Occipital lobe (tissue), 2 donors: ENCODE results near the gene NUDT2. TPM values are rescaled to one million over a fixed set of nuclear protein-coding genes. Genes with fewer than 3 reads are reported as not detected.
"Not testable (repeated sequence)": the region's sequence is repeated elsewhere in the genome, so short reads cannot be mapped to it uniquely, and the experiment has no call there.

Experiments used
- DNase-seq: peaks from one replicate; lab custom pipeline; 2025; lab: John Stamatoyannopoulos, UW
- total RNA-seq: library from RNA; depleted of rRNA; stranded (reverse); fragments of >200 nt; gene quantifications from one replicate; pipeline ENCODE4 v1.2.3, GENCODE V29; 2014

NUDT2 gene
- total RNA-seq, 1 donor from 2014 or later = 17.3 TPM

- DNase-seq = no peak
Measured at GRCh38 chr9:34334916-34335315, 5.5 kb downstream of the NUDT2 start.

DNA sequence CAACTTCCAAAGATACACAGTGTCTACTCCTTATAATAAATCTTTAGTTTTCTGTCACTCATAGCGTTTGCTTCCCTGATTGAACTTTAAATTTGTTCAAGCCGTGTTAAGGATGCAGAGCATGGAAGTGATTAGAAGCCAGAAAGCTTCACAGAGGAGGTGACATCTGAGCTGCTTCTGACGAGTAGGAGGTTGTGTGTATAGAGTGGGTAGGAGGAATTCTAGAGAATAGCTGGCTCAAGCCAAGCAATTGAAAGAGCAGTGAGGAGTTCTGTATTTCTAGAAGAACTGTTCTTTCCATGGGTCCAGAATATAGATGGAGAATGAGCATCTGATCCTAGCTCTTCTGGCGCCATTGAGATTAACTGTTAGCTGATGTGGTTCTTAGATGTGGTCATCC, 6.0 kb downstream of the NUDT2 start:
- no peak for DNase-seq

DNA sequence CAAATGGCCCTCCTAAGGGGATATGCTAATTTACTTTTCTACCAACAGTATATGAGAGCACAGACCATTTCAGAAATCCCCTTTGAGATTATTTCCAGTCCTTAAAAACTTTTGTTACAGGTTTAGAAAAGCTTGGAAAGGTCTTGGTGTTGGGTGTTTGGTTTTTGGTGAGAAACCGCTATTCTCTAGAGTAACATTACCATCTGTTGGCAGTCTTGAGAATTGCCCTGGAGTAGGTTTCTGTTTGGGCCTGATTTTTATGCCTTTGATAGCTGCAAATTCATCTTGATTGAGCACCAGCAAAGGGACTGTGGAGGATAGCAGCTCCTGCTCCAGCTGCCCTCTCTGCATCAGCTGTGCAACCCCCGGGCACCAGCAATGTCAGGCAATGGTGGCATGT, 8.0 kb downstream of the NUDT2 start:
- DNase-seq = no peak

- not testable (repeated sequence) for DNase-seq
Measured at GRCh38 chr9:34338079-34338478, 8.7 kb downstream of the NUDT2 start.

GRCh38 chr9:34338665-34339385, 9.5 kb downstream of the NUDT2 start:
- DNase-seq = peak; percentile 16

- no peak for DNase-seq
Measured at GRCh38 chr9:34341659-34342295, 12.4 kb downstream of the NUDT2 start.

GRCh38 chr9:34343090-34343489, 13.7 kb downstream of the NUDT2 start:
- peak; percentile 21 for DNase-seq

- no peak for DNase-seq
Measured at GRCh38 chr9:34343605-34344004, 14.2 kb downstream of the NUDT2 start.

GRCh38 chr9:34346873-34347799, 17.8 kb downstream of the NUDT2 start:
- DNase-seq = no peak

DNA sequence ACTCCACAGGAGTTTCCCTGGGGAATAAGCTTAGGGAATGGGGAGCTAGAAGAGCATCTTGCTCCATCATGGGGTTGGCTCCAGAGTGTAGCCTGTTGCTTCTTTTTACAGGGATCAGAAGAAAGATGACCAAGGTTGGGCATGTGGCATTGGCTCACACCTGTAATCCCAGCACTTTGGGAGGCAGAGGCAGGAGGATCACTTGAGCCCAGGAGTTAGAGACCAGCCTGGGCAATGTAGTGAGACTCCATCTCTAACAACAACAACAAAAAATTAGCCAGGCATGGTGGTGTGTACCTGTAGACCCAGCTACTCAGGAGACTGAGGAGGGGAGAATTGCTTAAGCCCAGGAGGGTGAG, 18.4 kb downstream of the NUDT2 start:
- DNase-seq = no peak

GRCh38 chr9:34349324-34349723, 20.0 kb downstream of the NUDT2 start:
- DNase-seq = no peak

DNA sequence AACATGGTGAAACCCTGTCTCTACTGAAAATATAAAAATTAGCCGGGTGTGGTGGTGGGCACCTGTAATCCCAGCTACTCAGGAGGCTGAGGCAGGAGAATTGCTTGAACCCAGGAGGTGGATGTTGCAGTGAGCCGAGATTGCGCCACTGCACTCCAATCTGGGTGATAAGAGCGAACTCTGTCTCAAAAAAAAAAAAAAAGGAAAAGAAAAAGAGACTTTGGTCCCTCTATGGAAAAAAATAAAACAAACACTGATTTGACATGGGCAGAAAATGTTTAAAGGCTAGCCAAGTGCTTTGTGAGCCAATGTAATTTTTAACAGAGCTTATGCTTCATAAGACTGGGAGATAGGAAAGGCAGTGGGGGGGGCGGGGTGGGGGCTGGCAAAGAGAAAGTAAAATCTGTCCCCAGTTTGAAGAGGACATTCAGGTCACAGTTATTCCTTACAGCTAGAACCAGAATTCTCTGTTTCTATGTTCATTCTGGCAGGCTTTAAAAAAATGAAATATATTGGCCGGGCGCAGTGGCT, 22.8 kb downstream of the NUDT2 start:
- not testable (repeated sequence) for DNase-seq

GRCh38 chr9:34352957-34353356, 23.6 kb downstream of the NUDT2 start:
- not testable (repeated sequence) for DNase-seq

GRCh38 chr9:34362614-34363214, 33.3 kb downstream of the NUDT2 start:
- DNase-seq = no peak

GRCh38 chr9:34363619-34364351, 34.4 kb downstream of the NUDT2 start:
- DNase-seq = no peak

DNA sequence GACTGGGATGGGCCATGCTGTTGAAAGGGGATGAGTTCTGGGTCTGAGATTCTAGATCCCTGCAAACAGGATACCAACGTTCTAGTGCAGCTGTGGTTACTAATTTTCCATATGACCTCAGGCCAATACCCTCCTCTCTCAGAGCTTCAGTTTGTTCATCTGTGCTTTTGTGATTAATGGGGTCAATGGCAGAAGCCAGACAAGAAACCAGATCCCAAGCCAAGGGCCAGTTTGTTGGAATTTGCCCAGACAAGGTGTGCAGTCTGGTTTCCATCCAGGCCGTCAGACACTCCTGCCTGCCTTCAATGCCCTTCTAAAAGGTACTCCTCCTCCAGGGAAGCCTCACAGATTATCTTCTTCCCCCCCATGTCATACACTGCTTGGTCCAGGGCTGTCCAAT, 35.9 kb downstream of the NUDT2 start:
- DNase-seq = no peak

DNA sequence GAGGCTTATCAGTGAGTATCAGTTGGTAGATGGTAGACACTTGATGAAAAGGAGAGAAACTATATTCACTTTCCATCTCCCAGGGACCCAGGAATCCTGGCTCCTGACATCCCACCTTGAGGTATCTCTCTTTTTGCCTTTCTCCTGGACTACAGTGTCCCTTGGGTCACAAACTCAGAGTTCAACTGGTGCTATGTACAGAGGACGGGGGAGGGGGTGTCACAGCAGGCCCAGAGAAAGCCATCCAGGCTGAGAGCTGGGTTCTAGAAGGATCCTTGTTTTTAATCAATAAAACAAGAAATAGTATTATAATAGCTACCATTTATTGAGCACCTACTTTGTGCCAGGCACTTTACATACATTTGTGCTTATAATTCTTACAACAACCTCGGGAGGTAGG, 37.0 kb downstream of the NUDT2 start:
- DNase-seq = no peak

- not testable (repeated sequence) for DNase-seq
Measured at GRCh38 chr9:34367751-34368410, 38.5 kb downstream of the NUDT2 start.

- not testable (repeated sequence) for DNase-seq
Measured at GRCh38 chr9:34368796-34369195, 39.4 kb downstream of the NUDT2 start.

- no peak for DNase-seq
Measured at GRCh38 chr9:34369636-34370035, 40.3 kb downstream of the NUDT2 start.
